ENCODE data around the gene EFNB3. TPM values are rescaled to one million over a fixed set of nuclear protein-coding genes. Genes with fewer than 3 reads are reported as not detected.

EFNB3 gene
- polyA plus RNA-seq, 1 of the 3 experiments (the other 2 are of a cell fraction), result 26.1 TPM

- TF ChIP-seq JUND (IDR thresholded peaks at IDR 0.05), result no peak
- peak overlapping the region; percentile 98 for H3K4me2 ChIP-seq
- H3K9me2 ChIP-seq, result no peaks in the 10 kb centered on the region
- CTCF ChIA-PET, result interaction anchor here (0.6 to 7.4 kb wide), 24 partner anchors 10 to 237 kb away, joined by 3 to 166 read pairs (median 8); partner anchors contain the start of genes ATP1B2, DNAH2, EFNB3 and FXR2
- peaks cover 12 to 17% of the 10 kb centered on the region in 2 experiments; a peak in 3 of 4 replicates for H3K4me1 ChIP-seq (ENCODE audit: control insufficient read depth in 1 of 2, insufficient read depth in 2 of 2, low read depth in 1 of 2, low read length in 1 of 2)
- peaks cover 2 to 5% of the 10 kb centered on the region in 2 experiments for H3K36me3 ChIP-seq (replicated peaks in 1 of 2; ENCODE audit: control insufficient read depth in 1 of 2, insufficient read depth in 2 of 2, low read length in 1 of 2)
- H3F3A ChIP-seq (replicated peaks; ENCODE audit: insufficient read depth), result peaks cover 25% of the 10 kb centered on the region
- H3K79me2 ChIP-seq (ENCODE audit: insufficient read depth), result peaks cover 58% of the 10 kb centered on the region
- H3K27me3 ChIP-seq (ENCODE audit: insufficient read depth), result no peaks in the 10 kb centered on the region
- H4K20me1 ChIP-seq (ENCODE audit: insufficient read depth), result no peaks in the 10 kb centered on the region
- 23% methylated on average over 13 of the region's 13 CpGs for WGBS (ENCODE audit: low lambda C conversion rate)
- DNase-seq, result no peak
- peak overlapping the region; percentile 51 to 62 for H3K27ac ChIP-seq (ENCODE audit: low read depth in 2 of 2, low read length in 1 of 2)
- H3K4me3 ChIP-seq (ENCODE audit: low read depth in 2 of 2, low read length in 1 of 2), result peak overlapping the region; percentile 80 to 91
- H3K9ac ChIP-seq, result peak overlapping the region; percentile 83
- POLR2A ChIA-PET, result interaction anchor here (3.2 to 4.0 kb wide), 4 partner anchors 38 to 61 kb away, joined by 17 to 40 read pairs (median 34); partner anchors contain the start of genes ATP1B2, SAT2 and SHBG
- no peaks in the 10 kb centered on the region for H3K9me3 ChIP-seq
- peak overlapping the region; percentile 94 for H2AFZ ChIP-seq (ENCODE audit: low read depth)
Observed at GRCh38 chr17:7688808-7689316, 16.1 kb upstream of the EFNB3 start.

GRCh38 chr17:7695586-7695985, 9.4 kb upstream of the EFNB3 start:
- Histone ChIP-seq H3K9ac (no peak overlapping the region), H3K4me3 (ENCODE audit: low read depth in 2 of 2, low read length in 1 of 2) (no peak overlapping the region), H3K36me3 (replicated peaks in 1 of 2; ENCODE audit: control insufficient read depth in 1 of 2, insufficient read depth in 2 of 2, low read length in 1 of 2) (peaks cover 2 to 9% of the 10 kb centered on the region in 2 experiments), H3K9me3 (no peaks in the 10 kb centered on the region), H3K4me1 (ENCODE audit: control insufficient read depth in 1 of 2, insufficient read depth in 2 of 2, low read depth in 1 of 2, low read length in 1 of 2) (no peaks in the 10 kb centered on the region), H3F3A (replicated peaks; ENCODE audit: insufficient read depth) (peaks cover 2% of the 10 kb centered on the region), H3K27me3 (ENCODE audit: insufficient read depth) (no peaks in the 10 kb centered on the region), H2AFZ (ENCODE audit: low read depth) (no peak overlapping the region), H3K27ac (ENCODE audit: low read depth in 2 of 2, low read length in 1 of 2) (no peak overlapping the region), H3K9me2 (no peaks in the 10 kb centered on the region), H3K4me2 (no peak overlapping the region), H3K79me2 (ENCODE audit: insufficient read depth) (peaks cover 7% of the 10 kb centered on the region; the same call in 1 of the 2 replicates), H4K20me1 (ENCODE audit: insufficient read depth) (no peaks in the 10 kb centered on the region)
- 96% methylated on average over 10 of the region's 10 CpGs for WGBS (ENCODE audit: low lambda C conversion rate)
- ChIA-PET CTCF (interaction anchor here (1.0 kb wide), 1 partner anchor 22 kb away, joined by 4 read pairs; no protein-coding TSS in a partner anchor), POLR2A (no interaction called here)
- TF ChIP-seq RXRA (IDR thresholded peaks at IDR 0.05; ENCODE audit: borderline replicate concordance, low read depth) (no peak), RAD21 (IDR thresholded peaks at IDR 0.05; ENCODE audit: low read length) (no peak), RFX5 (IDR thresholded peaks at IDR 0.05; ENCODE audit: low read length) (no peak), POLR2AphosphoS5 (IDR thresholded peaks at IDR 0.05; ENCODE audit: low read depth, low read length) (no peak), GATA2 (CRISPR knock-in tag; IDR thresholded peaks at IDR 0.05) (no peak), FOSL2 (IDR thresholded peaks at IDR 0.05; ENCODE audit: borderline replicate concordance, low read depth) (no peak), CTCF (IDR thresholded peaks at IDR 0.05) (no peak), FOXJ3 (CRISPR knock-in tag; IDR thresholded peaks at IDR 0.05) (no peak), CHD2 (IDR thresholded peaks at IDR 0.05; ENCODE audit: low read length, partially characterized antibody) (no peak), NFIC (IDR thresholded peaks at IDR 0.05; ENCODE audit: borderline replicate concordance) (no peak), ELF1 (IDR thresholded peaks at IDR 0.05) (no peak), IRF3 (IDR thresholded peaks at IDR 0.05; ENCODE audit: low read depth, low read length) (no peak), TCF12 (IDR thresholded peaks at IDR 0.05) (no peak), RCOR1 (IDR thresholded peaks at IDR 0.05; ENCODE audit: low read length) (no peak)
- no peak for DNase-seq

All from SK-N-SH (cell line).